Measurements from ENCODE around the gene HSBP1L1. TPM values are rescaled to one million over a fixed set of nuclear protein-coding genes. Genes with fewer than 3 reads are reported as not detected.

Gene HSBP1L1
- polyA plus RNA-seq = 10 to 100 TPM; 26.0 to 96.9 TPM

DNA sequence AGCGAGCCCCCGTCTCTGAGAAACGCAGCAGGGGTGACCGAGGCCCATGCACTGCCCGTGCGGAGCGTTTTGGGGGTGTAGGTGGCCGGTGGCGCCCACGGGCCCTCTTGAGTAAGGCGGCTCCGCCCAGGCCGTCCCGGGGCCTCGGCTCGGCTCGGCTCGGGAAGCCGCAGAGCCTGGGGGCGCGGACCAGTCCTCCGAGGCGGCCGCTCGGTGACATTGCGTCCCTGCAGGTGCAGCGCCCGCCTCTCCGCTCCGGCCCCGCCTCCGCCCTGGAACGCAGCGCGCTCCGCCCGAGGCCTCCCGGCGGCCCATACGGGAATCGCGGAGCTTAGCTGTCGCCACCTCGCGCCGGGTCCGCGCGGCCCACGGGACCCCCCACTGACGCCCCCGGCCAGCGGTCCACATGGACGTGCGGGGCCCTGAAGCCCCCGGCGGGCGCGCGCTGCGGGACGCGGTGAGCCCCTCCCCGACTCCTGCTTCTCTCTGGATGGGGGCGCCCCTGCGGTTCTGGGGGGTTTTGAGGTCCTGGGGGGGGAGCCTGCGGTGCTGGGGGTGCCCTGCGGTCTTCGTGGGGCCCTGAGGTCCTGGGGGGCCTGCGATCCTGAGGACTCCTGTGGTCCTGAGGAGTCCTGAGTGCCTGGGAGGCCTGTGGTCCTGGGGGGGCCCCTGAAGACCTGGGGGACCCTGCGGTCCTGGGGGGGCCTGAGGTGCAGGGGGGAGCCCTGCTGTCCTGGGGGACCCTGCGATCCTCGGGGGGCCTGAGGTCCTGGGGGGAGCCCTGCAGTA lies at the start of gene HSBP1L1:
HSBP1L1 (plus strand) TSS at position 314 of the 789 bp plus-strand sequence; CDS start at position 407, 93 bp downstream.
- Histone ChIP-seq H3K4me1 (ENCODE audit: control insufficient read depth in 2 of 2, insufficient read depth in 2 of 2, low read length in 1 of 2) (peaks cover 2 to 29% of the 10 kb centered on the region in 2 donors), H3K9me3 (ENCODE audit: control insufficient read depth in 2 of 2, insufficient read depth in 1 of 2, low read depth in 1 of 2, low read length in 1 of 2) (no peaks in the 10 kb centered on the region), H3K27me3 (ENCODE audit: control insufficient read depth in 1 of 2, insufficient read depth in 2 of 2, low read length in 2 of 2) (no peaks in the 10 kb centered on the region), H3K4me3 (ENCODE audit: low read depth in 1 of 2, low read length in 2 of 2) (peak within 1 kb of the TSS; percentile 70 to 82), H3K27ac (ENCODE audit: low read depth in 2 of 2, low read length in 1 of 2) (peak within 1 kb of the TSS; percentile 78 to 80), H3K36me3 (ENCODE audit: control insufficient read depth in 2 of 2, insufficient read depth in 2 of 2, low read length in 1 of 2) (no peaks in the 10 kb centered on the region)
- WGBS, 2 donors = 2 to 4% methylated on average over 45 to 73 of the region's 73 CpGs

GRCh38 chr18:79915161-79916127 lies 49.0 kb upstream of the HSBP1L1 start:
- Histone ChIP-seq H3K4me3 (ENCODE audit: low read depth in 1 of 2, low read length in 2 of 2) (no peak overlapping the region), H3K4me1 (ENCODE audit: control insufficient read depth in 2 of 2, insufficient read depth in 2 of 2, low read length in 1 of 2) (peaks cover 0 to 3% of the 10 kb centered on the region in 2 donors), H3K9me3 (ENCODE audit: control insufficient read depth in 2 of 2, insufficient read depth in 1 of 2, low read depth in 1 of 2, low read length in 1 of 2) (peaks cover 0 to 2% of the 10 kb centered on the region in 2 donors), H3K36me3 (ENCODE audit: control insufficient read depth in 2 of 2, insufficient read depth in 2 of 2, low read length in 1 of 2) (peaks cover 17 to 51% of the 10 kb centered on the region in 2 donors), H3K27ac (ENCODE audit: low read depth in 2 of 2, low read length in 1 of 2) (no peak overlapping the region), H3K27me3 (ENCODE audit: control insufficient read depth in 1 of 2, insufficient read depth in 2 of 2, low read length in 2 of 2) (no peaks in the 10 kb centered on the region)
- WGBS, 2 donors = 95% methylated on average over 43 to 50 of the region's 50 CpGs

DNA sequence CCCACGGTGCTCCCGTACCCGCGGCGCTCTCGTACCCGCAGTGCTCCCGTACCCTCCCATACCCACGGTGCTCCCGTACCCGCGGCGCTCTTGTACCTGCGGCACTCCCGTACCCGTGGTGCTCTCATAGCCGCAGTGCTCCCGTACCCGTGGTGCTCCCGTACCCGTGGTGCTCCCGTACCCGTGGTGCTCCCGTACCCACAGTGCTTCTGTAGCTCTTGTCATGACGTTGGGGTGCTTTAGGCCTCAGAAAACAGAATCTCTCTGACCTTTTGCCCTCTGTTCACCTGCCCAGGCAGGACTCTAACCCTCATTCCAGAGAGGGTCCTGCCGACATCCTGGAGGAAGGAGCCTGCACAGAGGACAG lies 48.3 kb upstream of the HSBP1L1 start:
- Histone ChIP-seq H3K36me3 (ENCODE audit: control insufficient read depth in 2 of 2, insufficient read depth in 2 of 2, low read length in 1 of 2) (peaks cover 17 to 47% of the 10 kb centered on the region in 2 donors), H3K27ac (ENCODE audit: low read depth in 2 of 2, low read length in 1 of 2) (no peak overlapping the region), H3K4me1 (ENCODE audit: control insufficient read depth in 2 of 2, insufficient read depth in 2 of 2, low read length in 1 of 2) (peaks cover 0 to 3% of the 10 kb centered on the region in 2 donors), H3K4me3 (ENCODE audit: low read depth in 1 of 2, low read length in 2 of 2) (no peak overlapping the region), H3K9me3 (ENCODE audit: control insufficient read depth in 2 of 2, insufficient read depth in 1 of 2, low read depth in 1 of 2, low read length in 1 of 2) (peaks cover 0 to 2% of the 10 kb centered on the region in 2 donors), H3K27me3 (ENCODE audit: control insufficient read depth in 1 of 2, insufficient read depth in 2 of 2, low read length in 2 of 2) (no peaks in the 10 kb centered on the region)
- 88 to 89% methylated on average over 26 of the region's 26 CpGs for WGBS, 2 donors

- H3K9me3 ChIP-seq (ENCODE audit: control insufficient read depth in 2 of 2, insufficient read depth in 1 of 2, low read depth in 1 of 2, low read length in 1 of 2) = peaks cover 0 to 2% of the 10 kb centered on the region in 2 donors
- WGBS, 2 donors = 96 to 97% methylated on average over 24 of the region's 24 CpGs
- no peak overlapping the region for H3K4me3 ChIP-seq (ENCODE audit: low read depth in 1 of 2, low read length in 2 of 2)
- H3K4me1 ChIP-seq (ENCODE audit: control insufficient read depth in 2 of 2, insufficient read depth in 2 of 2, low read length in 1 of 2) = peaks cover 0 to 3% of the 10 kb centered on the region in 2 donors
- peaks cover 17 to 43% of the 10 kb centered on the region in 2 donors for H3K36me3 ChIP-seq (ENCODE audit: control insufficient read depth in 2 of 2, insufficient read depth in 2 of 2, low read length in 1 of 2)
- no peaks in the 10 kb centered on the region for H3K27me3 ChIP-seq (ENCODE audit: control insufficient read depth in 1 of 2, insufficient read depth in 2 of 2, low read length in 2 of 2)
- H3K27ac ChIP-seq (ENCODE audit: low read depth in 2 of 2, low read length in 1 of 2) = no peak overlapping the region
These were observed 47.8 kb upstream of the HSBP1L1 start for GRCh38 chr18:79916546-79917168.

DNA sequence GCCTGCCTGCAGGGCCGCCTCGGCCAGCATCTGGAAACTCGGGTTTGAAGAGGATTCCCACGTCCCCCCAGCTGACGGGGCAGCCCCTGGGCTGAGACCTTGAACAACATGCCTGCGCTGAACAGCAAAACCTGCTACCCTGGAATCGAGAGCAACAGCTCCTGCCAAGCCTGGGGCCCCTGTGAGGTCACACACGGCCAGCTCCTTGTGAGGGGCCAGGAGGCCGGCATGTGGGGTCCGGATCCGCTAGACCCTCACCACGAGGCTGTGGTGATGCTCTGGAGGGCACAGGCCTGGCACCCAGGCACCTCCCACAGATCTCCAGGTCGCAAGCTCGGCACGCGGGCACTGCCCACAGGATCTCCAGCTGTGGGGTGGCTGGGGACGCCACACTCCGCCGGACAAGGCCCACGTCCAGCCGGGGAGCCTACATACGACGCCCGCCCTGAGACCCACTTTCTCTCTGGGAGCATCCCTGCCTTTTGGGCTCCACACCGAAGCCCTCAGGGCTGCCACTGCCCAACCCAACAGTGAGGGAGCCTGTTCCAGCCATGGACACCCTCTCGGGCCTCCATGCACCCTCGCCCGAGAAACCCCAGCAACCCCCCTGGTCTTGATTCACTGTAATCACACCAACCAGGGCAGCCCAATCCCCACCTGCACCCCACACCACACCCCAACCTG lies 47.1 kb upstream of the HSBP1L1 start:
- Histone ChIP-seq H3K27ac (ENCODE audit: low read depth in 2 of 2, low read length in 1 of 2) (no peak overlapping the region), H3K4me3 (ENCODE audit: low read depth in 1 of 2, low read length in 2 of 2) (no peak overlapping the region), H3K4me1 (ENCODE audit: control insufficient read depth in 2 of 2, insufficient read depth in 2 of 2, low read length in 1 of 2) (peaks cover 0 to 2% of the 10 kb centered on the region in 2 donors), H3K9me3 (ENCODE audit: control insufficient read depth in 2 of 2, insufficient read depth in 1 of 2, low read depth in 1 of 2, low read length in 1 of 2) (peaks cover 0 to 2% of the 10 kb centered on the region in 2 donors), H3K27me3 (ENCODE audit: control insufficient read depth in 1 of 2, insufficient read depth in 2 of 2, low read length in 2 of 2) (no peaks in the 10 kb centered on the region), H3K36me3 (ENCODE audit: control insufficient read depth in 2 of 2, insufficient read depth in 2 of 2, low read length in 1 of 2) (peaks cover 17 to 47% of the 10 kb centered on the region in 2 donors)
- 96 to 97% methylated on average over 27 to 28 of the region's 28 CpGs for WGBS, 2 donors

- H3K36me3 ChIP-seq (ENCODE audit: control insufficient read depth in 2 of 2, insufficient read depth in 2 of 2, low read length in 1 of 2) = peaks cover 12 to 48% of the 10 kb centered on the region in 2 donors
These were observed 46.4 kb upstream of the HSBP1L1 start for GRCh38 chr18:79917853-79918614.

DNA sequence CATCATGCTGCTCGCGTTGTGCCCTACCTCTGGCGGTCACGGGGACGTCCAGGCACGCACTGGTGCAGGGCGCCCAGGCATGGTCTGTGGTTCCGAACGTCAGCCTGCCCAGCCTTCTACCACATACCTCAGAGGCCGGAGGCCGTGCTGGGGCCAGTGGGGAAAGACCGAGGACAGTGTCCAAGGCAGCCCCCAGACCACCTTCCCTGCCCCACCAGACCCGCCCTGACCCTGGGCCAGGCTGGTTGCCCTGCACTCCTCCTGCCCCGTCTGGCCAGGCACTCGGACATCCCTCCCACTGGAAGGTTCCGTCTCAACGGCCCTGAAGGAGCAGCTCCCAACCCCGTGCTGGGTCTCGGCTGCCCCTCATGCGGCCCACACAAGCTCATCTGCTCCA lies 45.8 kb upstream of the HSBP1L1 start:
- WGBS, 2 donors = 97 to 98% methylated on average over 20 of the region's 20 CpGs
- H3K4me1 ChIP-seq (ENCODE audit: control insufficient read depth in 2 of 2, insufficient read depth in 2 of 2, low read length in 1 of 2) = no peaks in the 10 kb centered on the region
- H3K27me3 ChIP-seq (ENCODE audit: control insufficient read depth in 1 of 2, insufficient read depth in 2 of 2, low read length in 2 of 2) = no peaks in the 10 kb centered on the region
- H3K9me3 ChIP-seq (ENCODE audit: control insufficient read depth in 2 of 2, insufficient read depth in 1 of 2, low read depth in 1 of 2, low read length in 1 of 2) = peaks cover 0 to 2% of the 10 kb centered on the region in 2 donors
- H3K4me3 ChIP-seq (ENCODE audit: low read depth in 1 of 2, low read length in 2 of 2) = no peak overlapping the region
- peaks cover 12 to 48% of the 10 kb centered on the region in 2 donors for H3K36me3 ChIP-seq (ENCODE audit: control insufficient read depth in 2 of 2, insufficient read depth in 2 of 2, low read length in 1 of 2)
- no peak overlapping the region for H3K27ac ChIP-seq (ENCODE audit: low read depth in 2 of 2, low read length in 1 of 2)

More at GRCh38 chr18:79917853-79918614, 46.4 kb upstream of the HSBP1L1 start:
- no peak overlapping the region for H3K27ac ChIP-seq (ENCODE audit: low read depth in 2 of 2, low read length in 1 of 2)
- peaks cover 0 to 2% of the 10 kb centered on the region in 2 donors for H3K9me3 ChIP-seq (ENCODE audit: control insufficient read depth in 2 of 2, insufficient read depth in 1 of 2, low read depth in 1 of 2, low read length in 1 of 2)
- no peaks in the 10 kb centered on the region for H3K27me3 ChIP-seq (ENCODE audit: control insufficient read depth in 1 of 2, insufficient read depth in 2 of 2, low read length in 2 of 2)
- no peaks in the 10 kb centered on the region for H3K4me1 ChIP-seq (ENCODE audit: control insufficient read depth in 2 of 2, insufficient read depth in 2 of 2, low read length in 1 of 2)
- no peak overlapping the region for H3K4me3 ChIP-seq (ENCODE audit: low read depth in 1 of 2, low read length in 2 of 2)
- 95 to 96% methylated on average over 23 to 25 of the region's 25 CpGs for WGBS, 2 donors

DNA sequence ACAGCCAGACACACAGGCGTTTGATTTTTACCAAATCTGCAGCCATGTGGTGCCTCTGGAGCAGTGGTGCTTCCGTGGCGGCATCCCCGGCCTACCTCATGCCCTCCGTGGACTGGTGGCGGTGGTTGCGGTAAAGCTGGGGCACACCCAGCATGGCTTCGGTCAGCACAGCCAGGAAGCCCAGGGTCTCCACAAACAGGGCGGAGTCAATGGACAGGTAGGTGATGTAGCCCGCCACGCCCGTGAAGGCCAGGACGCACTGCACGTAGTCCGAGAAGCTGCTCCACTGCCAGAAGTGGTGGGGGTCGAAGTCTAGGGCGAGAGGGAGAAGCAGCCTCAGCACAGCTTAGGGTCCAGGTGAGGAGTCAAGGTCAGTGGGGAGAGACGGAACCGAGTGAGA lies 45.4 kb upstream of the HSBP1L1 start:
- H3K36me3 ChIP-seq (ENCODE audit: control insufficient read depth in 2 of 2, insufficient read depth in 2 of 2, low read length in 1 of 2) = peaks cover 12 to 53% of the 10 kb centered on the region in 2 donors
- no peaks in the 10 kb centered on the region for H3K27me3 ChIP-seq (ENCODE audit: control insufficient read depth in 1 of 2, insufficient read depth in 2 of 2, low read length in 2 of 2)
- H3K27ac ChIP-seq (ENCODE audit: low read depth in 2 of 2, low read length in 1 of 2) = no peak overlapping the region
- H3K4me1 ChIP-seq (ENCODE audit: control insufficient read depth in 2 of 2, insufficient read depth in 2 of 2, low read length in 1 of 2) = no peaks in the 10 kb centered on the region
- peaks cover 0 to 2% of the 10 kb centered on the region in 2 donors for H3K9me3 ChIP-seq (ENCODE audit: control insufficient read depth in 2 of 2, insufficient read depth in 1 of 2, low read depth in 1 of 2, low read length in 1 of 2)
- H3K4me3 ChIP-seq (ENCODE audit: low read depth in 1 of 2, low read length in 2 of 2) = no peak overlapping the region
- 96 to 98% methylated on average over 19 of the region's 19 CpGs for WGBS, 2 donors
